Measurements from ENCODE around the gene CHCHD10. TPM values are rescaled to one million over a fixed set of nuclear protein-coding genes. Genes with fewer than 3 reads are reported as not detected.

Gene CHCHD10
- total RNA-seq, 1 donor from 2014 or later = 2.0 TPM

GRCh38 chr22:23800297-23801237 lies 32.8 kb upstream of the CHCHD10 start:
- Histone ChIP-seq H3K4me3 (no peak overlapping the region), H3K36me3 (peaks cover 64 to 79% of the 10 kb centered on the region in 2 donors), H3K27me3 (no peaks in the 10 kb centered on the region), H3K27ac (no peak overlapping the region), H3K4me1 (no peaks in the 10 kb centered on the region), H3K9me3 (no peaks in the 10 kb centered on the region)
- intact Hi-C loops (cut with DNase I) = no loop called here
- no peak for DNase-seq (ENCODE audit: low spot score in 2 of 2)
- TF ChIP-seq CTCF (IDR thresholded peaks at IDR 0.05) = no peak

GRCh38 chr22:23796461-23796860 lies 28.7 kb upstream of the CHCHD10 start:
- no peak for TF ChIP-seq CTCF (IDR thresholded peaks at IDR 0.05)

GRCh38 chr22:23793326-23793725 lies 25.6 kb upstream of the CHCHD10 start:
- H3K27me3 ChIP-seq = no peaks in the 10 kb centered on the region
- H3K9me3 ChIP-seq = no peaks in the 10 kb centered on the region
- no peak for TF ChIP-seq CTCF (IDR thresholded peaks at IDR 0.05)
- intact Hi-C loops (cut with DNase I) = no loop called here
- peaks cover 0 to under 1% of the 10 kb centered on the region in 2 donors for H3K4me1 ChIP-seq
- no peak overlapping the region for H3K4me3 ChIP-seq
- DNase-seq (ENCODE audit: low spot score in 2 of 2) = no peak
- H3K36me3 ChIP-seq = peaks cover 30 to 53% of the 10 kb centered on the region in 2 donors
- H3K27ac ChIP-seq = no peak overlapping the region

More at GRCh38 chr22:23796461-23796860, 28.7 kb upstream of the CHCHD10 start:
- Histone ChIP-seq H3K27me3 (no peaks in the 10 kb centered on the region), H3K4me1 (no peaks in the 10 kb centered on the region), H3K4me3 (no peak overlapping the region), H3K36me3 (peaks cover 50 to 76% of the 10 kb centered on the region in 2 donors), H3K27ac (no peak overlapping the region), H3K9me3 (no peaks in the 10 kb centered on the region)
- intact Hi-C loops (cut with DNase I) = no loop called here
- no peak for DNase-seq (ENCODE audit: low spot score in 2 of 2)

- intact Hi-C loops (cut with DNase I) = no loop called here
- Histone ChIP-seq H3K4me1 (peaks cover 0 to 4% of the 10 kb centered on the region in 2 donors), H3K9me3 (no peaks in the 10 kb centered on the region), H3K4me3 (no peak overlapping the region), H3K27ac (no peak overlapping the region), H3K36me3 (peaks cover 30 to 47% of the 10 kb centered on the region in 2 donors), H3K27me3 (no peaks in the 10 kb centered on the region)
- TF ChIP-seq CTCF (IDR thresholded peaks at IDR 0.05) = no peak
- no peak for DNase-seq (ENCODE audit: low spot score in 2 of 2)
Measured at GRCh38 chr22:23791738-23792645, 24.2 kb upstream of the CHCHD10 start.

- Histone ChIP-seq H3K4me3 (no peak overlapping the region), H3K27me3 (no peaks in the 10 kb centered on the region), H3K4me1 (peaks cover 4 to 9% of the 10 kb centered on the region in 2 donors), H3K9me3 (no peaks in the 10 kb centered on the region), H3K27ac (no peak overlapping the region), H3K36me3 (peaks cover 26 to 40% of the 10 kb centered on the region in 2 donors)
- TF ChIP-seq CTCF (IDR thresholded peaks at IDR 0.05) = no peak
- DNase-seq (ENCODE audit: low spot score in 2 of 2) = no peak
- intact Hi-C loops (cut with DNase I) = no loop called here
Measured at GRCh38 chr22:23790819-23791737, 23.3 kb upstream of the CHCHD10 start.
